DMS153 treated with DMSO at 0.1 percent for 48 hours (cell line): ENCODE measurements around the gene TM4SF4.
"Not testable (repeated sequence)": the region's sequence is repeated elsewhere in the genome, so short reads cannot be mapped to it uniquely, and the experiment has no call there.

Experiments used
- DNase-seq: peaks from one replicate; lab custom pipeline; 2025; ENCODE audit not compliant: unreplicated experiment; lab: John Stamatoyannopoulos, UW

The TM4SF4 gene

GRCh38 chr3:149474250-149474817 lies at the start of gene TM4SF4:
Gene TM4SF4, plus strand, starts transcription at chr3:149474697. Its CDS starts 181 bp downstream, at chr3:149474878.
- DNase-seq, result no peak

GRCh38 chr3:149424918-149425317 lies 49.6 kb upstream of the TM4SF4 start:
- DNase-seq, result no peak

GRCh38 chr3:149426325-149426724 lies 48.2 kb upstream of the TM4SF4 start:
- no peak for DNase-seq

GRCh38 chr3:149428087-149428486 lies 46.4 kb upstream of the TM4SF4 start:
- no peak for DNase-seq

GRCh38 chr3:149430216-149430615 lies 44.3 kb upstream of the TM4SF4 start:
- DNase-seq, result no peak

- no peak for DNase-seq
These were observed 42.3 kb upstream of the TM4SF4 start for GRCh38 chr3:149432149-149432548.

GRCh38 chr3:149435996-149436885 lies 38.3 kb upstream of the TM4SF4 start:
- no peak for DNase-seq

GRCh38 chr3:149437286-149437685 lies 37.2 kb upstream of the TM4SF4 start:
- no peak for DNase-seq

GRCh38 chr3:149437710-149438109 lies 36.8 kb upstream of the TM4SF4 start:
- DNase-seq, result no peak

- DNase-seq, result no peak
These were observed 35.5 kb upstream of the TM4SF4 start for GRCh38 chr3:149438981-149439380.

- DNase-seq, result no peak
These were observed 32.9 kb upstream of the TM4SF4 start for GRCh38 chr3:149441642-149442041.

- no peak for DNase-seq
These were observed 32.5 kb upstream of the TM4SF4 start for GRCh38 chr3:149442043-149442442.

GRCh38 chr3:149442851-149443544 lies 31.5 kb upstream of the TM4SF4 start:
- no peak for DNase-seq

- DNase-seq, result no peak
These were observed 31.0 kb upstream of the TM4SF4 start for GRCh38 chr3:149443545-149443912.

GRCh38 chr3:149444867-149445266 lies 29.6 kb upstream of the TM4SF4 start:
- DNase-seq, result not testable (repeated sequence)

- no peak for DNase-seq
These were observed 26.1 kb upstream of the TM4SF4 start for GRCh38 chr3:149448331-149448831.

GRCh38 chr3:149449182-149449581 lies 25.3 kb upstream of the TM4SF4 start:
- DNase-seq, result no peak

GRCh38 chr3:149449799-149450198 lies 24.7 kb upstream of the TM4SF4 start:
- no peak for DNase-seq

- DNase-seq, result no peak
These were observed 24.2 kb upstream of the TM4SF4 start for GRCh38 chr3:149450281-149450680.

- no peak for DNase-seq
These were observed 22.5 kb upstream of the TM4SF4 start for GRCh38 chr3:149452036-149452435.

GRCh38 chr3:149453140-149453805 lies 21.2 kb upstream of the TM4SF4 start:
- no peak for DNase-seq
